Cardiac septum (tissue), 1 donor: ENCODE data around the gene EGFR. TPM values are rescaled to one million over a fixed set of nuclear protein-coding genes. Genes with fewer than 3 reads are reported as not detected.

ENCODE experiments used
- DNase-seq: peaks from one replicate; pipeline ENCODE4 v3.0.0-alpha.2; 2020; ENCODE audit warnings: low spot score
- intact Hi-C: fragments of 100-400 bp; cut with DNase I; formaldehyde crosslinking; loops from one replicate; pipeline ENCODE4 v1.14.0; 2022
- total RNA-seq: library from RNA; stranded (reverse); fragmentation: NEBNext Ultra II Directional; extraction: Animal tissue kit (Norgen Biotek cat#: 25700); gene quantifications from one replicate; pipeline ENCODE4 v1.2.1, GENCODE V29; 2021
- donor health status: DM: no; HTN: no; CAD: no.

EGFR gene
- total RNA-seq, 1 donor from 2014 or later, result 7.6 TPM

- intact Hi-C loops, result no loop called here
- DNase-seq, result no peak
These were observed 53.4 kb downstream of the EGFR start for GRCh38 chr7:55072251-55072650.

DNA sequence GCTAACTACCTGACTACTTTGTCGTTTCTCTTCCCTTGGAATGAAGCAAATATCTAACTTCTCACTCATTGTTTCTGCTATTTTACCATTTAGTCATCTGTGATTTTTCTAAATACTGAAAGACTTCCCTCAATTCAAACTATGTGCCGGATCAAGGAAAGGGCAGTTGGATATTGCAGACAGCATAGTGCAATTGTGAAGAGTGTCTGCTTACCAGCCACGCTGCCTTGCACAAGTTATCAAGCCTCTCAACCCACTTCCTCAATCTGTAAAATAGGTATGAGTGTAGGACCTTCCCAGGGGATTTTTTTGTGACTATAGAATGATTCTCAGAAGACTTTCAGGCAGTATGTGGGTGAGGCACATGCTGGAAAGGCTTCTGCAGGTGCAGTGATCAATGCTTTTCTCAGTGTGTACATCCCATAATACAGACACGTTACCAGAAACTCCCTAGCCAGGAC is 54.3 kb downstream of the EGFR start:
- no peak for DNase-seq
- intact Hi-C loops, result no loop called here

- DNase-seq, result no peak
- intact Hi-C loops, result no loop called here
These were observed 55.2 kb downstream of the EGFR start for GRCh38 chr7:55073976-55074528.

DNA sequence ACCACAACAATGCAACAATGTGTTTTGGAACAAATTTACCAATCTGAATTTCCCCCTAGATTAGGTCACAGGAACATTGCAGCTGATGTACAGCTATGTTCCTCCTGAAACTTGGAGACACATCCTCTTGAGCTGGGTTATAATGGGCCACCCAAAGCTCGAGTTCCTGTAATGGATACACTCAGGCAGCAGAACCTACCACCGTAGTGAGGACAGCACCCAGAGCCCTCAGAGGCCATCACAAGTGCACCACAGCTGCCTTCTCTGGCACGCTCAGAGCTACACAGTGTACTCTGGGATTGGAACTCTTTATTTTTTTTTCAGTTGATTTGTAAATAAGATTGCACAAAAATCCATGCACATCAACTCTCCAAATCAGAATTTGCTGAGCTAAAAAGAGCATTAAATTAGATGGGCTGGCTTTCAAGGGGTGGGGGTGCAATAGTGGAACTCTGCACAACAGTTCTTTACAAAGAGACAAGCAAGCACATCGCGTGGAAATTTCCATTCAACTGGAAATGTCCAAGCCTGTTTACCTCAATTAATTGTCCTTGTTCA is 56.7 kb downstream of the EGFR start:
- intact Hi-C loops, result no loop called here

GRCh38 chr7:55077561-55078410 is 59.0 kb downstream of the EGFR start:
- no peak for DNase-seq
- intact Hi-C loops, result no loop called here

More for the DNA sequence above, 56.7 kb downstream of the EGFR start:
- no peak for DNase-seq

GRCh38 chr7:55078465-55079372 is 59.9 kb downstream of the EGFR start:
- intact Hi-C loops, result no loop called here
- no peak for DNase-seq

- DNase-seq, result no peak
- intact Hi-C loops, result no loop called here
These were observed 61.3 kb downstream of the EGFR start for GRCh38 chr7:55080000-55080623.

GRCh38 chr7:55081068-55081467 is 62.3 kb downstream of the EGFR start:
- intact Hi-C loops, result no loop called here

DNA sequence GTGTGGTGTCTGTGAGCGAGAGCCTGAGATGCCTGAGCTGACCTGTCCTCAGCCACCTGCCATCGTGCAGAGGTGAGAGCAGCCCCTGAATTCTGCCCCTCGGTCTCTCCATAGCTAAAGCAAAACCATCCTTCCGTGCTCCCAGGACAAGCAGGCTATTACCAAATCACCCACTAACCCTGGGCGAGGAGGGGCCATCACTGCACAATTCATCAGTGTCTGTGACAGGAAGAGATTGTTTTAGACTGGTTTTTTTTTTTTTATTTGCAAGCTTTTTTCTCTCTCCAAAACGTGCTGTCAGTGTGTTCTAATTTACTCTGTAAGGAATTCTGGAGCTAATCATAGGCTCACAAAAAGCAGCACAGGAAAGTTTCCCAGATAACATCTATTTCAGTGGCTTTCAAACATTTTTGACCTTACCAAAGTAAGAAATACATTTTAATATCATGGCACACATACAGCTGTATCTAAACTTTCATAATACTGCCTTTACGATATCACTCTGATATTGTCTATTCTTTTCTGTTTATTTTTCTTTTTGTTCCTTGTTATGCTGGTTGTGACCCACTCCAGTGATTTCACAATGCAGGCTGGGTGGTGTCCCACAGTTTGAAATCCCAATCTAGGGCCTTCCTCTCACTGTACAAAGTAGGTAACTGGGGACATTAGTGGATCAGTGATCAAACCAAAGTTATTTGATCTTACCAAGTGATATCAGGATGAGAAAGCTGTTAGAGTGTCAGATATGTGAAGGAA is 62.8 kb downstream of the EGFR start:
- intact Hi-C loops, result no loop called here
- DNase-seq, result no peak

More at GRCh38 chr7:55081068-55081467, 62.3 kb downstream of the EGFR start:
- DNase-seq, result no peak

DNA sequence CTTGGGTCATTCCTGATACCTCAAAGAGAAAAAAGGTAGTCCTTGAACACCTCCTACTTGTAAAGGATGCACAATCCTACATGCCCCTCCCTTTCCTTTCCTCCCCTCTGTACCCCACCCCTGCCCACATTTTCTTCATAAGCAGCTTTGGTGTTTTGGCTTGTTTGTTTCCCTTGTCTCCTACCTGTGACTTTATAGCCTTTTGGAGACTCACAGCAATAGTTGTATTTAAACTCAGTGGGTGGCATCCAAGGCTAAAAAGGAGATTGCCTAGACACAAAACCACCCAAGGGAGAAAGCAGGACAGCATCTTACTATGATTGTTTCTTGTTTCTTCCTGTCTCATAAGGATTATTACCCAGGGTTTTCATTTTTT is 63.4 kb downstream of the EGFR start:
- intact Hi-C loops, result no loop called here
- DNase-seq, result no peak

DNA sequence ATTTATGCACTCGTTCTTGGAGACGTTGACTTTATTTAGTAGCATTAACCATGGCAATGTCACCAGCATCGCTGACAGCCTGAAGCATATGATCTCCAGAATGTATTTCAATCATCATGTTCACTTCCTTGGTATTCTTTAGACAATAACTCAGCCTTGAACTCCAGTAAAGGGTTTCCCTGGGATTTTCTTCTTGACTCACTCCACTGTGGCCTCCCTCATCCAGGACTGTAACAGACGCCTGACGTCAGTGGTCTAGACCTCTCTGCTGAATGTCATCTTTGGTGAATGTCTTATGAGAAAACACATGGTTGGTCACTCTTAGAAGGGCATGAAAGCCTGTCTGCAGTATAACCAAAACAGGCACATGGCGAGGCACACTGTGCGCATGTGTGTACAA is 64.4 kb downstream of the EGFR start:
- no peak for DNase-seq
- intact Hi-C loops, result no loop called here

GRCh38 chr7:55084307-55084706 is 65.5 kb downstream of the EGFR start:
- intact Hi-C loops, result no loop called here
- DNase-seq, result no peak

DNA sequence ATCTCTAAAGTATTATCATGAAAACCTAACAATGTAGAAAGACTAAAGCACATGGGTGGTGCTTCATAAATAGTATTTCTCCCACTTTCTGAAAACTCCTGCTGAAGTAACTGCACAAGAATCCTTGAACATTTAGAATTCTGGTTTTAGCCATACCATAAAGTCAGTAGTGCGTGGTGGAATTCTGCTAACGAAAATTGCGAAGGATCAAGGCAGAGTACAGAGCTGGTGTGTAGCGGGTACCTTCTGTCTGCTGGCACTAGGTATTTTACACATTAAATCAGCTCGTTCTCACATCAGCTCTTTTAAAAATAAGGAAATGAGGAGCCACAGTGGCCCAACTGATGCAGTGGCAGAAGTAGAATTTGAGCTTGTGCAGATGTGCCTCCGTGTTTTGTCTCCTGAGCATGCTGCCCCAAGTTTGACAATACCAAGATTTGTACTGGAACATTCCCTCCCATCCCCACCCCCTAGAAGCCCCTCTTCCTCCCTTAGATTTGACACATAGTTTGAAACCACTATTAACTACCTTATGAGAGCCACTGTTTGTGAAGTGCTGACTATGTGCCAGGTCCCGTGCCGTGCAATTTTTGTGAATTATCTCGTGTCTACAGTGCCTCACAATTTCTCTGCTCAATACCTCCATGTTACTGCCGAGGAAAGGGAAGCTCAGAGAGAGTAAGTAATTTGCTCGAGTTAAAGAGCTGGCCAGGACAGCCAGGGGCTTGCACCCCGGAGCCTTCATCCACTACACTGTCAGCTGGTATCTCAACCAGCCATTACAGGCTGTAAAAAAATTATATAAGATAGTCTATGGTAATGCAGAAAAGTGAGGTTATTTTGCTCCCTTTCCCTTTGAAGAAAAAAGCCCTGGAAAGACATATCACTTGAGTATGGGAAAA is 66.9 kb downstream of the EGFR start:
- intact Hi-C loops, result loop anchor here (1.0 kb wide), 1 partner anchor 23 kb away; no protein-coding TSS in a partner anchor
- DNase-seq, result no peak

DNA sequence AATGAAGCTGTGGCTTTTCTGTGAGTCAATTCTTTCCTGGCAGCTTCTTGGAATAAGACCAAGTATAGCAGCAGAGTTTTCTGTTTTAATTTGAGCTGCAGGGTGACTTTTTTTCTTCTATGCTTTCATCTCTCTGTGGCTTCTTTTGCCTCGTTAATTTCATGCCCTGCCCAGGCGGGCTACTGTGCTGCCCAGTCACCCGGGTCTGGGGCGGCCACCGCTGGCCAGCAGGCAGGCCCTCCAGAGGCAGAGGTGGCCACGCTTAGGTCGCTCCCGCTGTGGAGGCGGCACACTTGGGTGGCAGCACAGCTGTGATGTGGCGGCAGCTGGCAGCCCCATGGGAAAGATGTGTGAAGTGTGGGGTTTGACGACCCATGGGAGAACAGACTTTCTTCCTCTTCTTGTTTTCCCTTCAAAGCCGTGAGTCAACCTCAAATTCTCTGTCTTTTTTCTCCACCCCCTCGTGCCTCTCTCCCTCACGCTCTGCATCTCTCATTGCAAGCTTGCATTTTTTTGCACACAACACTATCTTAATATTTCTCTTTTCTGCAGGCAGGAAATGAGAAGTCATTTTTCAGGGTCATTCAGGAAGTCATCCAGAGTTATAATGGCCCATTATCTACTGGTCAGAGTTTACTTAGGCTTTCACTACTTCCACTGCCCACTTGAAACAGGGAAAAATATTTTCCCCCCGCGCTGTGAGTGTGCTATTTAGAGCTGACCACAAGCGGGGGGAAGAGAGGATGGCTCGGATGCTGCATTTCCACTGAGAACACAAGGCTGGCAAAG is 67.8 kb downstream of the EGFR start:
- DNase-seq, result no peak
- intact Hi-C loops, result loop anchor here (1.0 kb wide), 1 partner anchor 22 kb away; no protein-coding TSS in a partner anchor

- intact Hi-C loops, result no loop called here
- no peak for DNase-seq
These were observed 68.7 kb downstream of the EGFR start for GRCh38 chr7:55087521-55087961.

DNA sequence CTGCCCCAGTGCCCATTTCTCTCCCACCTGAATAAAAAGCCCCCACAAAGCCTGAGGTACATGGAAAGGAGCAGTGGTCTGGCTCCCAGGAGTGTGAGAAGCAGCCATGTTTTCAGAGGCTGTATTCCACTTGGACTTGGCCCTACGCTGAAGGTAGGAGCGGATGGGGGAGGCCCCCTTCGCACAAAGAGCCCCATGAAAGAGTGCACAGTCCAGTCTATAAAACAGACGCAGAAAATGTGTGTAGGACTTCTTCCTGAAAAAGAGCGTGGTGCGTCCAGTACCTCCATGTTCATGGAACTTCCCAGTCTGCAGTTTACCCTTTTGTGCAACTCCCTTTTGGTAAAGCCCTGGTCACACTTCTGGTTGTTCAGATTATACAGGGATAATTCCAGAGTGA is 69.3 kb downstream of the EGFR start:
- no peak for DNase-seq
- intact Hi-C loops, result no loop called here

- intact Hi-C loops, result no loop called here
- DNase-seq, result no peak
These were observed 69.8 kb downstream of the EGFR start for GRCh38 chr7:55088620-55089019.
